ENCODE results near the gene MAST3. TPM values are rescaled to one million over a fixed set of nuclear protein-coding genes. Genes with fewer than 3 reads are reported as not detected.
A peak's percentile ranks its signal among the peaks of the same experiment; 100 is the strongest.

MAST3 gene
- total and polyA plus RNA-seq, 2 of the 8 experiments (the other 6 are each of a cell fraction or from before 2014, with no cell fraction given): 3.4 to 9.0 TPM

- no peak overlapping the region for H3K23ac ChIP-seq (ENCODE audit: insufficient read length)
- no peaks in the 10 kb centered on the region for H3K79me1 ChIP-seq (ENCODE audit: low read depth, low read length)
- no peak overlapping the region for H2BK5ac ChIP-seq (ENCODE audit: low read depth, low read length)
- no peak for FAIRE-seq
- H3K56ac ChIP-seq (replicated peaks; ENCODE audit: insufficient read length, low read depth, low read length): no peak overlapping the region
- no peaks in the 10 kb centered on the region for H3K9me3 ChIP-seq (ENCODE audit: insufficient read depth in 2 of 2, low read depth in 1 of 2, low read length in 1 of 2)
- no peak overlapping the region for H2BK12ac ChIP-seq (ENCODE audit: low read depth, low read length)
- no peak for DNase-seq (ENCODE audit: low read depth in 1 of 2, low spot score in 2 of 2)
- H4K91ac ChIP-seq (replicated peaks; ENCODE audit: insufficient read length, low read length): no peak overlapping the region
- no peak overlapping the region for H3K4me3 ChIP-seq (ENCODE audit: extremely low read depth in 1 of 4, insufficient read depth in 2 of 4, low read depth in 3 of 4, low read length in 4 of 4)
- H2BK15ac ChIP-seq (ENCODE audit: low read length): no peak overlapping the region
- H4K20me1 ChIP-seq (replicated peaks in 1 of 2; ENCODE audit: control insufficient read depth in 1 of 2, insufficient read depth in 2 of 2, low read length in 2 of 2): no peaks in the 10 kb centered on the region
- H3K27me3 ChIP-seq (replicated peaks in 1 of 4; ENCODE audit: control insufficient read depth in 3 of 4, extremely low read depth in 1 of 4, insufficient read depth in 3 of 4, low read length in 3 of 4): no peaks in the 10 kb centered on the region
- no peak overlapping the region for H4K8ac ChIP-seq (ENCODE audit: extremely low read depth, insufficient read depth, low read length)
- H3K4me1 ChIP-seq (replicated peaks in 1 of 4; ENCODE audit: control insufficient read depth in 3 of 4, insufficient read depth in 4 of 4, low read length in 3 of 4): no peaks in the 10 kb centered on the region
- H4K5ac ChIP-seq (ENCODE audit: insufficient read length, low read depth, low read length): no peak overlapping the region
- H3K27ac ChIP-seq (ENCODE audit: low read depth, low read length): no peak overlapping the region
- no peak overlapping the region for H2BK20ac ChIP-seq (ENCODE audit: low read length)
- H2AK5ac ChIP-seq (ENCODE audit: low read depth, low read length): peak overlapping the region; percentile 17; the same call in 1 of the 2 replicates
- H3K79me2 ChIP-seq (ENCODE audit: control insufficient read depth in 1 of 2, insufficient read depth in 2 of 2, low read length in 2 of 2): no peaks in the 10 kb centered on the region
- H3K18ac ChIP-seq (ENCODE audit: extremely low read depth, low read length): no peak overlapping the region
- ChIA-PET CTCF (ENCODE audit: partially characterized antibody) (interaction anchor here (1.0 to 1.8 kb wide), 5 partner anchors 9 to 132 kb away, joined by 3 to 10 read pairs (median 4); no protein-coding TSS in a partner anchor), POLR2A (ENCODE audit: partially characterized antibody) (no interaction called here)
- H2BK120ac ChIP-seq (replicated peaks; ENCODE audit: low read depth, low read length): no peak overlapping the region
- no peak overlapping the region for H3K4me2 ChIP-seq (ENCODE audit: insufficient read depth in 1 of 2, low read depth in 2 of 2, low read length in 2 of 2)
- WGBS, 2 experiments (ENCODE audit: extremely low coverage in 1 of 2, insufficient coverage in 1 of 2, insufficient read length in 1 of 2, insufficient replicate concordance in 2 of 2, low coverage in 1 of 2, low lambda C conversion rate in 2 of 2, missing lambda C conversion rate in 1 of 2): 84% methylated on average over 11 of the region's 11 CpGs; no CpG with 5 or more reads in 1 of the 2 experiments
- no peak overlapping the region for H3K9ac ChIP-seq (replicated peaks in 1 of 4; ENCODE audit: extremely low read depth in 1 of 4, low read depth in 3 of 4, low read length in 3 of 4)
- H3K4ac ChIP-seq (replicated peaks; ENCODE audit: insufficient read length, low read depth, low read length): no peak overlapping the region
- H3K23me2 ChIP-seq (ENCODE audit: low read depth, low read length): no peaks in the 10 kb centered on the region
- H3K14ac ChIP-seq (ENCODE audit: insufficient read length): no peak overlapping the region
- peak overlapping the region; percentile 6; the same call in 1 of the 2 replicates for H2AFZ ChIP-seq (ENCODE audit: low read length)
- no peaks in the 10 kb centered on the region for H3K36me3 ChIP-seq (ENCODE audit: control insufficient read depth in 2 of 4, insufficient read depth in 4 of 4, low read length in 3 of 4)
- TF ChIP-seq CBX5 (IDR thresholded peaks at IDR 0.05; ENCODE audit: low read depth, low read length) (no peak), RFX5 (IDR thresholded peaks at IDR 0.05; ENCODE audit: borderline replicate concordance, low read depth, low read length) (no peak), GTF2F1 (IDR thresholded peaks at IDR 0.05; ENCODE audit: borderline replicate concordance, low read depth, low read length) (no peak), POLR2A (IDR thresholded peaks at IDR 0.05; ENCODE audit: control extremely low read depth in 1 of 2, low read depth in 2 of 2, low read length in 2 of 2) (no peak), KDM5A (IDR thresholded peaks at IDR 0.05; ENCODE audit: low read length) (no peak), SRF (IDR thresholded peaks at IDR 0.05; ENCODE audit: low read depth, low read length) (no peak), SP2 (IDR thresholded peaks at IDR 0.05; ENCODE audit: low read length) (no peak), TAF7 (optimal IDR thresholded peaks at IDR 0.05; ENCODE audit: borderline replicate concordance, low read depth, low read length) (no peak), RNF2 (IDR thresholded peaks at IDR 0.05; ENCODE audit: borderline replicate concordance, low read depth, low read length, missing control alignments, poor library complexity, severe bottlenecking) (no peak), RXRA (IDR thresholded peaks at IDR 0.05; ENCODE audit: insufficient read depth, low read depth, low read length) (no peak), FOSL1 (IDR thresholded peaks at IDR 0.05; ENCODE audit: insufficient read depth, low read depth, low read length) (no peak), SUZ12 (IDR thresholded peaks at IDR 0.05; ENCODE audit: low read length) (no peak), POU5F1 (IDR thresholded peaks at IDR 0.05; ENCODE audit: low read depth, low read length) (no peak)
- TF ChIP-seq, protein P1, sequence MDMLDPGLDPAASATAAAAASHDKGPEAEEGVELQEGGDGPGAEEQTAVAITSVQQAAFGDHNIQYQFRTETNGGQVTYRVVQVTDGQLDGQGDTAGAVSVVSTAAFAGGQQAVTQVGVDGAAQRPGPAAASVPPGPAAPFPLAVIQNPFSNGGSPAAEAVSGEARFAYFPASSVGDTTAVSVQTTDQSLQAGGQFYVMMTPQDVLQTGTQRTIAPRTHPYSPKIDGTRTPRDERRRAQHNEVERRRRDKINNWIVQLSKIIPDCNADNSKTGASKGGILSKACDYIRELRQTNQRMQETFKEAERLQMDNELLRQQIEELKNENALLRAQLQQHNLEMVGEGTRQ (IDR thresholded peaks at IDR 0.05; ENCODE audit: low read length): no peak
These were observed 27.4 kb upstream of the MAST3 start for GRCh38 chr19:18070181-18070580.

All from H1 (cell line).